Activated B cell treated with CpG ODN at 0.5 μM for 24 hours (primary cell): ENCODE measurements around the gene WNT7B. TPM values are rescaled to one million over a fixed set of nuclear protein-coding genes. Genes with fewer than 3 reads are reported as not detected.

Source experiments
- ATAC-seq: fragments of 200-7000 bp; cut with Tn5 transposase; one replicate; pipeline ENCODE4 v1.10.0; 2021; ENCODE audit warnings: low read depth, mild to moderate bottlenecking, moderate library complexity
- CTCF ChIA-PET: fragments of 350-600 bp; sonication (Branson Sonifier 250); formaldehyde crosslinking; loops from one replicate; lab custom pipeline; 2021; ENCODE audit warnings: antibody characterized with exemption; lab: Charles Lee
- POLR2A ChIA-PET: fragments of 350-600 bp; sonication (Branson Sonifier 250); formaldehyde crosslinking; loops from one replicate; lab custom pipeline; 2021; ENCODE audit warnings: antibody characterized with exemption; lab: Charles Lee
- DNase-seq: peaks from one replicate; pipeline ENCODE4 v3.0.0; 2022
- H3K27ac Mint-ChIP-seq: one replicate; pipeline ENCODE4 v1.8.0; 2020; ENCODE audit warnings: mixed read lengths
- H3K27me3 Mint-ChIP-seq: one replicate; pipeline ENCODE4 v1.8.0; 2021; ENCODE audit warnings: mixed read lengths
- H3K36me3 Mint-ChIP-seq: one replicate; pipeline ENCODE4 v1.8.0; 2021; ENCODE audit warnings: low read depth, mixed read lengths
- H3K4me1 Mint-ChIP-seq: one replicate; pipeline ENCODE4 v1.8.0; 2021; ENCODE audit warnings: mixed read lengths
- H3K4me3 Mint-ChIP-seq: one replicate; pipeline ENCODE4 v1.8.0; 2020; ENCODE audit warnings: mild to moderate bottlenecking, mixed read lengths
- H3K9me3 Mint-ChIP-seq: one replicate; pipeline ENCODE4 v1.8.0; 2020; ENCODE audit warnings: mixed read lengths
- intact Hi-C: fragments of 100-400 bp; cut with micrococcal nuclease; formaldehyde crosslinking; loops from one replicate; pipeline ENCODE4 v1.15.1; 2024
- total RNA-seq: library from RNA; stranded (reverse); gene quantifications from 2 replicates; pipeline ENCODE4 v1.2.3, GENCODE V29; 2022
- TF ChIP-seq, protein P1 (sequence below): fragments of 200-600 bp; IDR thresholded peaks from one replicate; pipeline ENCODE4 v1.8.0; 2022; ENCODE audit warnings: antibody characterized with exemption, mild to moderate bottlenecking

Gene WNT7B
- total RNA-seq, 1 donor from 2014 or later: not detected

DNA sequence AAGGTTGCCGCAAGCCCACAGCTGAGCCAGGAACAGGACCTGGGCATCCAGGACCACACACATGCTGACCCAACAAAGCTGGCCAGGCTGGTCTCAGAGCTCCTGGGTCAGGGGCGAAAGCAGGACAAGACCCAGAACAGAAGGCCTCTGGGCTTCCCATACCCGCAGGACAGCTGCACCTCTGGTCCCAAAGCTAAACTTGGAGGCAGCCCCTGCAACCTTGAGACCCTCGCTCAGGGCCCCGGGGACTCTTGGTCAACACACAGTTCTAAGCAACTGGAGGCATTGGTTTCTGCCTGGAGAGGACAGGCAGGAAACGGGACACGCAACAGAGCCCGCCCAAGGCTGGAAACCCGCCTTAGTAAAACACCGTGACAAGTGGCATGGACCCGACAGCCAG, 11.4 kb downstream of the WNT7B start:
- no peak for DNase-seq
- H3K4me1 Mint-ChIP-seq: no peaks in the 10 kb centered on the region
- TF ChIP-seq, protein P1, sequence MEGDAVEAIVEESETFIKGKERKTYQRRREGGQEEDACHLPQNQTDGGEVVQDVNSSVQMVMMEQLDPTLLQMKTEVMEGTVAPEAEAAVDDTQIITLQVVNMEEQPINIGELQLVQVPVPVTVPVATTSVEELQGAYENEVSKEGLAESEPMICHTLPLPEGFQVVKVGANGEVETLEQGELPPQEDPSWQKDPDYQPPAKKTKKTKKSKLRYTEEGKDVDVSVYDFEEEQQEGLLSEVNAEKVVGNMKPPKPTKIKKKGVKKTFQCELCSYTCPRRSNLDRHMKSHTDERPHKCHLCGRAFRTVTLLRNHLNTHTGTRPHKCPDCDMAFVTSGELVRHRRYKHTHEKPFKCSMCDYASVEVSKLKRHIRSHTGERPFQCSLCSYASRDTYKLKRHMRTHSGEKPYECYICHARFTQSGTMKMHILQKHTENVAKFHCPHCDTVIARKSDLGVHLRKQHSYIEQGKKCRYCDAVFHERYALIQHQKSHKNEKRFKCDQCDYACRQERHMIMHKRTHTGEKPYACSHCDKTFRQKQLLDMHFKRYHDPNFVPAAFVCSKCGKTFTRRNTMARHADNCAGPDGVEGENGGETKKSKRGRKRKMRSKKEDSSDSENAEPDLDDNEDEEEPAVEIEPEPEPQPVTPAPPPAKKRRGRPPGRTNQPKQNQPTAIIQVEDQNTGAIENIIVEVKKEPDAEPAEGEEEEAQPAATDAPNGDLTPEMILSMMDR: no peak
- ATAC-seq: no peak
- peaks cover 29% of the 10 kb centered on the region for H3K27me3 Mint-ChIP-seq
- no peaks in the 10 kb centered on the region for H3K36me3 Mint-ChIP-seq
- H3K9me3 Mint-ChIP-seq: no peaks in the 10 kb centered on the region
- intact Hi-C loops: no loop called here
- ChIA-PET POLR2A (no interaction called here), CTCF (no interaction called here)
- H3K27ac Mint-ChIP-seq: no peak overlapping the region
- H3K4me3 Mint-ChIP-seq: no peak overlapping the region

DNA sequence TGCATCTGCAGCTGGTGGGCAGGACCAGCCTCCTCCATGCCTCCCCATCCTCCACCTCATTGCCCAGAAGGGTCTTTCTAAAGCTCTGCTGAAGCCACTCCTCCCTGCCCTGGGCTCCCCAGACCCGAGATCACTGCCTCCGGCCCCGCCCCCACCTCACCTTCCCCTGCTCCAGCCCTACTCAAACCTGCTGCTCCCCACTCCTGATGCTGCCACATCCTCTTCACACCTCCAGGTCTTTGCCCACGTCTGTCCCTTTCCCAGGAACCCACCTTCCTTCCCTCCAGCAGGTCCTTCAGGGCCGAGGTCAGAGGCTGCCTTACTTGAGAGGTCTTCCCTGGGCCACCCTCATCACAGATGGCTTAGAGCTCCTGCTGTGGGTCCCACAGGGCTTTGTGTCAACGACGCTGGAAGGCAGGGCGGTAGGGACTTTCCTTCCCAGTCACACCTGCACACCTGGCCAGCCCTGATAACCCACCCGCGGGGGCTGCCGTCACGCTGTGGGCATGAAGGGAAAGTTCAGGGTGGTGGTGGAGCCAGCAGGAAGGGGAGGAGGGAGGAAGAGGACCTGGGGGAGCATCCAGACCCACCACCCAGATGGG, 11.9 kb downstream of the WNT7B start:
- Mint-ChIP-seq H3K9me3 (no peaks in the 10 kb centered on the region), H3K4me1 (no peaks in the 10 kb centered on the region), H3K36me3 (no peaks in the 10 kb centered on the region), H3K4me3 (no peak overlapping the region), H3K27ac (no peak overlapping the region), H3K27me3 (peaks cover 28% of the 10 kb centered on the region)
- TF ChIP-seq, protein P1: no peak
- POLR2A ChIA-PET: no interaction called here
- ATAC-seq: no peak
- intact Hi-C loops: no loop called here
- no peak for DNase-seq
- CTCF ChIA-PET: no interaction called here

- intact Hi-C loops: no loop called here
- Mint-ChIP-seq H3K27me3 (peaks cover 25% of the 10 kb centered on the region), H3K36me3 (no peaks in the 10 kb centered on the region), H3K9me3 (no peaks in the 10 kb centered on the region), H3K4me1 (no peaks in the 10 kb centered on the region), H3K27ac (no peak overlapping the region), H3K4me3 (no peak overlapping the region)
- TF ChIP-seq, protein P1: no peak
- DNase-seq: no peak
- ATAC-seq: no peak
- ChIA-PET CTCF (no interaction called here), POLR2A (no interaction called here)
Measured at GRCh38 chr22:45964372-45964771, 12.6 kb downstream of the WNT7B start.

DNA sequence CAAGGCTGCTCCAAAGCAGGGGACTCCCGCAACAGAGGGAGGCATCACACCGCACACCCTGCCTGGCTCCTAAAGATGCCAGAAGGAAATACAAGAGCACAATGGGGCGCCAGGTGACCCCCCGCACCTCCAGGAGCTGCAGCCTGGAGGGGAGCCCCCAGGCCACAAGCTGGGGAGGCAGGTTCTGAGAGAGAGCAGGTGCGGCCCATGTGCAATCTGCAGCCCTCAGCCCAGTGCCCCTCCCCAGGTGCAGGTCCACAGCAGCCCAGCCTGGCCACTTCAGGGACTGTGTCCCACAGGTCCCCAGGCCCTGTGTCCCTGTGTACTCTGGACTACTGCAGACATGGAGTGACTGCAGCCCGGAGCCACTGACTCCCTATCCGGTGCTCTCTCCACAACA, 13.1 kb downstream of the WNT7B start:
- no peak for ATAC-seq
- ChIA-PET POLR2A (no interaction called here), CTCF (no interaction called here)
- H3K27me3 Mint-ChIP-seq: peaks cover 24% of the 10 kb centered on the region
- no peaks in the 10 kb centered on the region for H3K36me3 Mint-ChIP-seq
- TF ChIP-seq, protein P1: no peak
- no peak for DNase-seq
- no peak overlapping the region for H3K27ac Mint-ChIP-seq
- no peaks in the 10 kb centered on the region for H3K9me3 Mint-ChIP-seq
- H3K4me3 Mint-ChIP-seq: no peak overlapping the region
- H3K4me1 Mint-ChIP-seq: no peaks in the 10 kb centered on the region
- intact Hi-C loops: no loop called here

- Mint-ChIP-seq H3K9me3 (no peaks in the 10 kb centered on the region), H3K4me1 (no peaks in the 10 kb centered on the region), H3K36me3 (no peaks in the 10 kb centered on the region), H3K27me3 (peaks cover 16% of the 10 kb centered on the region), H3K27ac (no peak overlapping the region), H3K4me3 (no peak overlapping the region)
- TF ChIP-seq, protein P1: no peak
- ChIA-PET CTCF (no interaction called here), POLR2A (no interaction called here)
- intact Hi-C loops: no loop called here
- ATAC-seq: no peak
- no peak for DNase-seq
Measured at GRCh38 chr22:45962756-45963324, 14.1 kb downstream of the WNT7B start.
